H1 (cell line): Measurements from ENCODE around the gene ZNF639. TPM values are rescaled to one million over a fixed set of nuclear protein-coding genes. Genes with fewer than 3 reads are reported as not detected.

Source experiments
- BCL11A ChIP-seq, 2 experiments: IDR thresholded peaks; one replicate each; pipeline ENCODE4 v1.6.1; 2011; ENCODE audit warnings: low read depth in 2 of 2, low read length in 2 of 2, mild to moderate bottlenecking in 2 of 2
- CTCF ChIP-seq, 3 experiments: IDR thresholded peaks; 1 replicate in 2 of 3; 2 replicates in 1 of 3; pipeline versions ENCODE4 v1.5.1 to v1.6.1; 2011; ENCODE audit warnings: low read length in 3 of 3, mild to moderate bottlenecking in 3 of 3, inconsistent platforms in 2 of 3, low read depth in 1 of 3, moderate library complexity in 1 of 3; ENCODE audit not compliant: insufficient read depth in 1 of 3; ENCODE audit errors: control extremely low read depth in 1 of 3
- NRF1 ChIP-seq: IDR thresholded peaks from 2 replicates; pipeline ENCODE4 v1.6.1; 2011; ENCODE audit warnings: mild to moderate bottlenecking, low read depth, low read length, improper control_type of control experiment
- POU5F1 ChIP-seq: IDR thresholded peaks from 2 replicates; pipeline ENCODE4 v1.6.1; 2011; ENCODE audit warnings: low read depth, mild to moderate bottlenecking, low read length, moderate library complexity
- RAD21 ChIP-seq, 2 experiments: IDR thresholded peaks in 1 of 2; conservative IDR thresholded peaks in 1 of 2; 2 replicates each; pipeline ENCODE4 v1.6.1; 2011; ENCODE audit warnings: low read depth in 2 of 2, low read length in 2 of 2, improper control_type of control experiment in 1 of 2, inconsistent platforms in 1 of 2, mild to moderate bottlenecking in 1 of 2, moderate library complexity in 1 of 2
- SAP30 ChIP-seq: fragments of 300-600 bp; sonication (generic); IDR thresholded peaks from 2 replicates; pipeline ENCODE4 v1.7.1; 2012; ENCODE audit warnings: low read length, moderate library complexity, mild to moderate bottlenecking, inconsistent platforms; ENCODE audit not compliant: insufficient read depth, insufficient replicate concordance
- SP4 ChIP-seq: IDR thresholded peaks from 2 replicates; pipeline ENCODE4 v1.6.1; 2012; ENCODE audit warnings: low read length, inconsistent platforms
- TAF7 ChIP-seq: optimal IDR thresholded peaks from 2 replicates; pipeline ENCODE3; 2011; ENCODE audit warnings: low read depth, mild to moderate bottlenecking, inconsistent platforms, low read length, moderate library complexity, borderline replicate concordance
- polyA plus RNA-seq, 7 experiments: library from polyadenylated mRNA; depleted of rRNA in 3 of 7; stranded (reverse) in 5 of 7; unstranded in 2 of 7; fragments of >200 nt in 5 of 7; fragments of 200-250 nt in 2 of 7; gene quantifications; 1 replicate in 5 of 7; 2 replicates in 1 of 7; 4 replicates in 1 of 7; pipeline versions ENCODE4 v1.2.1 to v1.2.3, GENCODE V29; 2011 to 2013; ENCODE audit warnings: missing spikeins in 2 of 7, mixed read lengths in 2 of 7
- total RNA-seq: library from RNA; stranded (reverse); fragmentation: NEBNext Ultra II Directional; extraction: Animal tissue kit (Norgen Biotek cat#: 25700); gene quantifications from 2 replicates; pipeline ENCODE4 v1.2.1, GENCODE V29; 2021

ZNF639 gene
- total and polyA plus RNA-seq, 2 of the 8 experiments (the other 6 are each of a cell fraction or from before 2014, with no cell fraction given), result 9.1 to 41.4 TPM

DNA sequence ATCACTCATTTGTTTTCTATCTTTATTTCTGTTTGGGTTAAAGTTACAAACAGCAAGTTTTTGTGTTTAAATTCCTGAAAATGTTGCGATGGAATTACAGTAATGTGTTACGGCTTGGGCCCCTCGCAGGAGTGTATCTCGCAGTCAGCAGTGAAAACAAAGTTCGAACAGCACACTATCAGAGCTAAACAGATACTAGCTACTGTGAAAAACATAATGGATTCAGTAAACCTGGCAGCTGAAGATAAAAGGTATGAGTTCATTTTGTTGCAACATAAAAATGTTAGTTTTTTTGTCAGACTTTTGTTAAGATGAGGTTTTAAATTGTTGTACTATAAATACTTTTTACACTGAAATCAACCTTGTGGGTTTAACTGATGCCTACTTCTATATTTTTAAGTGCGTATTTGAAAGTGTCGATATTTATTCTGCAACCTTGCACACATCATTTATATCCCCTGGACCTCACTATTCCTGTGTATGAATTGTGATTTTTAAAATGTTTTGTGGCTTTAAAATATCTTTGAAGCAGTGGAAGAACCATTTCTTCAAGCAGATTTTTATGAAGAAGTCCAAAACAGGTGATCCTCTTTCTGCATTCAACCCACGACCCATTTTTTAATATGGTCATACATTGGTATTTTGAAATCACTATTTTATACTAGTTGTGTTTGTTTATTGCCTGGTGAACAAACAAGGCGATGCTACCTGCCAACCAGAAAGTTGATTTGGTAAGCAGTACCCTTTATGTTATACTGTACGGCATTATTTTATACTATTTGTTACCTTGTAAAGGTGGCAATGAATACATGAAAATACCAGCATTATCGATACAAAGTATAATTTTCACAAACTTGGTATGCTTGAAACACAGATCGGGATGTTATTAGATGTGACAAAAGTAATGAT is 52.5 kb downstream of the ZNF639 start (continued):
- TF ChIP-seq RAD21 (IDR thresholded peaks at IDR 0.05 in 1 of 2, conservative IDR thresholded peaks at IDR 0.05 in 1 of 2; ENCODE audit: low read depth in 2 of 2, low read length in 2 of 2) (no peak), TAF7 (no peak), BCL11A (IDR thresholded peaks at IDR 0.05; ENCODE audit: low read depth in 2 of 2, low read length in 2 of 2) (no peak), SP4 (no peak), SAP30 (no peak), POU5F1 (no peak), NRF1 (no peak), CTCF (IDR thresholded peaks at IDR 0.05; ENCODE audit: control extremely low read depth in 1 of 3, insufficient read depth in 1 of 3, low read depth in 1 of 3, low read length in 3 of 3) (no peak)
